OCI-LY3 (cell line): ENCODE results near the gene BRCA1.

Experiments
- H2AFZ ChIP-seq: fragments of 200-600, 300-600 bp; shearing (Covaris generic); 2 replicates; pipeline ENCODE4 v1.6.0; 2014; ENCODE audit warnings: antibody characterized with exemption, low read depth, low read length
- H3K27ac ChIP-seq: fragments of 200-600, 300-600 bp; sonication (generic); 2 replicates; pipeline ENCODE4 v1.5.1; 2014; ENCODE audit warnings: mild to moderate bottlenecking, low read length, moderate library complexity, mixed read lengths
- H3K27me3 ChIP-seq: fragments of 200-600, 300-600 bp; sonication (generic); 2 replicates; pipeline ENCODE4 v1.6.1; 2014; ENCODE audit warnings: low read depth, low read length, mixed read lengths
- H3K36me3 ChIP-seq: fragments of 200-600, 300-600 bp; sonication (generic); replicated peaks from 2 replicates; pipeline ENCODE3; 2014; ENCODE audit warnings: low read depth, low read length, mixed read lengths
- H3K4me1 ChIP-seq: fragments of 300-600, 200-600 bp; sonication (generic); 2 replicates; pipeline ENCODE4 v1.6.1; 2014; ENCODE audit warnings: low read length, mixed read lengths
- H3K4me2 ChIP-seq: fragments of 200-600, 300-600 bp; sonication (generic); 2 replicates; pipeline ENCODE4 v1.6.1; 2014; ENCODE audit warnings: low read length, mixed read lengths
- H3K4me3 ChIP-seq: fragments of 300-600, 200-600 bp; sonication (generic); 2 replicates; pipeline ENCODE4 v1.5.1; 2014; ENCODE audit warnings: antibody characterized with exemption, mild to moderate bottlenecking, low read length, moderate library complexity
- H3K79me2 ChIP-seq: fragments of 300-600, 200-600 bp; shearing (Covaris generic); 2 replicates; pipeline ENCODE4 v1.6.1; 2014; ENCODE audit warnings: mild to moderate bottlenecking, low read length, mixed read lengths
- H3K9ac ChIP-seq: fragments of 300-600, 200-600 bp; shearing (Covaris generic); 2 replicates; pipeline ENCODE4 v1.6.0; 2014; ENCODE audit warnings: mild to moderate bottlenecking, low read length, moderate library complexity
- H3K9me3 ChIP-seq: fragments of 200-600, 300-600 bp; shearing (Covaris generic); 2 replicates; pipeline ENCODE4 v1.6.1; 2014; ENCODE audit warnings: low read length, mixed read lengths; ENCODE audit not compliant: insufficient read depth
- H4K20me1 ChIP-seq: fragments of 200-600, 300-600 bp; sonication (generic); 2 replicates; pipeline ENCODE4 v1.6.1; 2016; ENCODE audit warnings: low read length, mixed read lengths; ENCODE audit not compliant: insufficient read depth
- CTCF ChIP-seq: fragments of 200-600, 300-600 bp; sonication (generic); IDR thresholded peaks from 2 replicates; pipeline ENCODE4 v1.5.1; 2014; ENCODE audit warnings: antibody characterized with exemption, low read length, low read depth
- EZH2phosphoT487 ChIP-seq: fragments of 200-600 bp; shearing (Covaris generic); IDR thresholded peaks from 2 replicates; pipeline ENCODE4 v1.6.1; 2018; ENCODE audit warnings: antibody characterized with exemption, mixed run types, low read depth

Gene BRCA1

GRCh38 chr17:43011728-43012472 lies 113.3 kb downstream of the BRCA1 start:
- Histone ChIP-seq H3K27ac (no peak overlapping the region), H3K9ac (no peak overlapping the region)

DNA sequence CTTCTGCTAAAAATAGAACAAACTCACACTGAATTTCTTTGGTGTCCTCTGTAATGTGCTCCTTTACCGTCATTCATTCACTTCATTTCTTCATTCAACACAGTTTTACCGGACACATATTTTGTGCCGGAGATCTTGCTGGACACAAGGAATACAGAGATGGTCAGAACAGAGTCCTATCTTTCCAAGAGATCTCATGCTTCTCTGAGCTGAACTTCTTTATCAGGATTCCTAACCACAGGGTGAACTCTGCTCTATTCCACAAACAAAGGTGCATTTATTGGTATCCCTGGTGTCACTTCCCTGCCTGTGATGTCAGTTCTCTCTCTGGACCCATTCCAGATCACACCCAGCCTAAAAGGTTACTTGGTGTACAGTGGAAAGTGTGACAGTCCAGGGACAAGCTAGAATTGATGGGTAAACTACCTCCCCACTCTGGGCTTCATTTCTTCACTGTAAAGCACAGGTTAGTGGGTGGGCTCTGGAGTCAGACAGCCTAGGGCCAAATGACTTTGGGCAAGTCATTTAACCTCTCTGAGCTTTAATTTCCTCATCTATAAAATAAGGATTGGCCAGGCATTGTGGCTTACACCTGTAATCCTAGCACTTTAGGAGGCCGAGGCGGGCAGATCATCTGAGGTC lies 114.4 kb downstream of the BRCA1 start:
- peaks cover 7% of the 10 kb centered on the region for H3K4me1 ChIP-seq
- H3K79me2 ChIP-seq: no peaks in the 10 kb centered on the region
- no peak for TF ChIP-seq EZH2phosphoT487
- no peak for TF ChIP-seq CTCF
- no peak overlapping the region for H2AFZ ChIP-seq
- no peaks in the 10 kb centered on the region for H3K36me3 ChIP-seq
- no peaks in the 10 kb centered on the region for H4K20me1 ChIP-seq
- no peak overlapping the region for H3K4me3 ChIP-seq
- no peak overlapping the region for H3K27ac ChIP-seq
- H3K9me3 ChIP-seq: no peaks in the 10 kb centered on the region
- no peak overlapping the region for H3K4me2 ChIP-seq
- no peak overlapping the region for H3K9ac ChIP-seq
- no peaks in the 10 kb centered on the region for H3K27me3 ChIP-seq

More at GRCh38 chr17:43011728-43012472, 113.3 kb downstream of the BRCA1 start:
- H3K4me3 ChIP-seq: no peak overlapping the region
- TF ChIP-seq EZH2phosphoT487: no peak
- no peak for TF ChIP-seq CTCF
- no peak overlapping the region for H2AFZ ChIP-seq
- no peaks in the 10 kb centered on the region for H3K79me2 ChIP-seq
- no peaks in the 10 kb centered on the region for H3K27me3 ChIP-seq
- peaks cover 2% of the 10 kb centered on the region for H3K4me1 ChIP-seq
- H3K4me2 ChIP-seq: no peak overlapping the region
- H4K20me1 ChIP-seq: no peaks in the 10 kb centered on the region
- no peaks in the 10 kb centered on the region for H3K36me3 ChIP-seq
- no peaks in the 10 kb centered on the region for H3K9me3 ChIP-seq

- H3K27me3 ChIP-seq: no peaks in the 10 kb centered on the region
- H3K4me2 ChIP-seq: peak within 1 kb of the TSS; percentile 88
- TF ChIP-seq EZH2phosphoT487 (no peak), CTCF (peak; percentile 49)
- no peaks in the 10 kb centered on the region for H4K20me1 ChIP-seq
- peaks cover 14% of the 10 kb centered on the region for H3K36me3 ChIP-seq
- H3K9me3 ChIP-seq: no peaks in the 10 kb centered on the region
- H3K4me3 ChIP-seq: peak within 1 kb of the TSS; percentile 80
- H3K9ac ChIP-seq: peak within 1 kb of the TSS; percentile 87
- peak within 1 kb of the TSS; percentile 71 for H3K27ac ChIP-seq
- peak within 1 kb of the TSS; percentile 84; the same call in 1 of the 2 replicates for H2AFZ ChIP-seq
- H3K79me2 ChIP-seq: no peaks in the 10 kb centered on the region
- H3K4me1 ChIP-seq: peaks cover 7% of the 10 kb centered on the region
Observed at GRCh38 chr17:43006639-43007551, 118.3 kb downstream of the BRCA1 start, which contains the start of gene IFI35. TSS of gene IFI35 (plus strand) at chr17:43006784. CDS start at chr17:43006948, 164 bp downstream.
